ENCODE measurements around the gene JADE2.

DNA sequence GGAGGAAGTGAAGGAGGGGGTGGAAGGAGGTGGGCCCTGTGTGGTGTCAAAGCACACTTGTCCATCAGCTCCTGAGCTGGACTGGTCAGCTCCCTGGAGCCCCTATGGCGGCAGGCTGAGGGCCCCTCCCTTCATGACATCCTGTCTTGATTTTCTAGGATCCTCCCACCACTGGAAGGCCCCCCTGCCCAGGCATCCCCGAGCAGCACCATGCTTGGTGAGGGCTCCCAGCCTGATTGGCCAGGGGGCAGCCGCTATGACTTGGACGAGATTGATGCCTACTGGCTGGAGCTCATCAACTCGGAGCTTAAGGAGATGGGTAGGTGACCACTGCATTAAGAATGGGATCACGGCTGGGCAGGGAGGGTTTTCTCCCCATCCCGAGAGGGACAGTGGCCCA lies 34.2 kb downstream of the JADE2 start:
- TF ChIP-seq ZSCAN20 (CRISPR knock-in tag; IDR thresholded peaks at IDR 0.05) (no peak), PHF8 (IDR thresholded peaks at IDR 0.05; ENCODE audit: borderline replicate concordance, low read depth) (no peak), POLR2A (IDR thresholded peaks at IDR 0.05; ENCODE audit: low read length) (no peak), KDM1A (IDR thresholded peaks at IDR 0.05; ENCODE audit: low read depth) (no peak), CEBPB (IDR thresholded peaks at IDR 0.05) (no peak), RAD21 (conservative IDR thresholded peaks at IDR 0.05 in 1 of 2, IDR thresholded peaks at IDR 0.05 in 1 of 2) (no peak), MAZ (IDR thresholded peaks at IDR 0.05; ENCODE audit: borderline replicate concordance, low read depth, low read length) (no peak)
- TF ChIP-seq, protein P1, sequence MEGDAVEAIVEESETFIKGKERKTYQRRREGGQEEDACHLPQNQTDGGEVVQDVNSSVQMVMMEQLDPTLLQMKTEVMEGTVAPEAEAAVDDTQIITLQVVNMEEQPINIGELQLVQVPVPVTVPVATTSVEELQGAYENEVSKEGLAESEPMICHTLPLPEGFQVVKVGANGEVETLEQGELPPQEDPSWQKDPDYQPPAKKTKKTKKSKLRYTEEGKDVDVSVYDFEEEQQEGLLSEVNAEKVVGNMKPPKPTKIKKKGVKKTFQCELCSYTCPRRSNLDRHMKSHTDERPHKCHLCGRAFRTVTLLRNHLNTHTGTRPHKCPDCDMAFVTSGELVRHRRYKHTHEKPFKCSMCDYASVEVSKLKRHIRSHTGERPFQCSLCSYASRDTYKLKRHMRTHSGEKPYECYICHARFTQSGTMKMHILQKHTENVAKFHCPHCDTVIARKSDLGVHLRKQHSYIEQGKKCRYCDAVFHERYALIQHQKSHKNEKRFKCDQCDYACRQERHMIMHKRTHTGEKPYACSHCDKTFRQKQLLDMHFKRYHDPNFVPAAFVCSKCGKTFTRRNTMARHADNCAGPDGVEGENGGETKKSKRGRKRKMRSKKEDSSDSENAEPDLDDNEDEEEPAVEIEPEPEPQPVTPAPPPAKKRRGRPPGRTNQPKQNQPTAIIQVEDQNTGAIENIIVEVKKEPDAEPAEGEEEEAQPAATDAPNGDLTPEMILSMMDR (IDR thresholded peaks at IDR 0.05) = no peak

Data from A549 (cell line).